Measurements from ENCODE around the gene GLT8D1. TPM values are rescaled to one million over a fixed set of nuclear protein-coding genes. Genes with fewer than 3 reads are reported as not detected.
"Not testable (repeated sequence)": the region's sequence is repeated elsewhere in the genome, so short reads cannot be mapped to it uniquely, and the experiment has no call there.

The GLT8D1 gene
- 10 to 100 TPM; 23.5 to 35.5 (median 30.4) TPM for polyA plus RNA-seq

- WGBS, 3 donors, result 0% methylated on average over 90 to 94 of the region's 94 CpGs
- H3K27ac ChIP-seq (ENCODE audit: low read depth, low read length), result peak within 1 kb of the TSS; percentile 31
Measured at GRCh38 chr3:52705688-52706686, at the start of gene GLT8D1, which contains the start of gene SPCS1. GLT8D1 (minus strand) TSS chr3:52705791; CDS start chr3:52700460, 5,331 bp downstream. SPCS1 (plus strand) TSS chr3:52706106; CDS start chr3:52706247, 141 bp downstream.

- H3K27ac ChIP-seq (ENCODE audit: low read depth, low read length), result no peak overlapping the region
- WGBS, 3 donors, result 95% methylated on average over 4 of the region's 4 CpGs
Measured at GRCh38 chr3:52754373-52754772, 48.8 kb upstream of the GLT8D1 start.

GRCh38 chr3:52752045-52752660 is 46.6 kb upstream of the GLT8D1 start:
- 87 to 93% (median 93%) methylated on average over 3 of the region's 3 CpGs for WGBS, 3 donors
- H3K27ac ChIP-seq (ENCODE audit: low read depth, low read length), result no peak overlapping the region

GRCh38 chr3:52743721-52744120 is 38.1 kb upstream of the GLT8D1 start:
- 76 to 95% (median 91%) methylated on average over 2 of the region's 2 CpGs for WGBS, 3 donors
- H3K27ac ChIP-seq (ENCODE audit: low read depth, low read length), result no peak overlapping the region

GRCh38 chr3:52743152-52743551 is 37.6 kb upstream of the GLT8D1 start:
- no peak overlapping the region for H3K27ac ChIP-seq (ENCODE audit: low read depth, low read length)
- 47 to 87% (median 82%) methylated on average over 5 of the region's 5 CpGs for WGBS, 3 donors

GRCh38 chr3:52742418-52743041 is 36.9 kb upstream of the GLT8D1 start:
- WGBS, 3 donors, result 82 to 92% (median 89%) methylated on average over 3 of the region's 3 CpGs

GRCh38 chr3:52739730-52740129 is 34.1 kb upstream of the GLT8D1 start:
- 51 to 84% (median 80%) methylated on average over 1 of the region's 1 CpG for WGBS, 3 donors
- no peak overlapping the region for H3K27ac ChIP-seq (ENCODE audit: low read depth, low read length)

More at GRCh38 chr3:52742418-52743041, 36.9 kb upstream of the GLT8D1 start:
- no peak overlapping the region for H3K27ac ChIP-seq (ENCODE audit: low read depth, low read length)

- WGBS, 3 donors, result 87 to 94% (median 87%) methylated on average over 10 of the region's 10 CpGs
- H3K27ac ChIP-seq (ENCODE audit: low read depth, low read length), result no peak overlapping the region
Measured at GRCh38 chr3:52733256-52733891, 27.8 kb upstream of the GLT8D1 start.

- no peak overlapping the region for H3K27ac ChIP-seq (ENCODE audit: low read depth, low read length)
- WGBS, 3 donors, result 81 to 96% (median 84%) methylated on average over 14 of the region's 14 CpGs
Measured at GRCh38 chr3:52731590-52731989, 26.0 kb upstream of the GLT8D1 start.

- H3K27ac ChIP-seq (ENCODE audit: low read depth, low read length), result no peak overlapping the region
Measured at GRCh38 chr3:52730681-52731080, 25.1 kb upstream of the GLT8D1 start.

- 51 to 68% (median 60%) methylated on average over 3 of the region's 3 CpGs for WGBS, 3 donors
- H3K27ac ChIP-seq (ENCODE audit: low read depth, low read length), result not testable (repeated sequence)
Measured at GRCh38 chr3:52728753-52729152, 23.2 kb upstream of the GLT8D1 start.

- 82 to 100% (median 97%) methylated on average over 1 of the region's 1 CpG for WGBS, 3 donors
- H3K27ac ChIP-seq (ENCODE audit: low read depth, low read length), result no peak overlapping the region
Measured at GRCh38 chr3:52724511-52724910, 18.9 kb upstream of the GLT8D1 start.

- WGBS, 3 donors, result 97 to 98% (median 97%) methylated on average over 5 of the region's 5 CpGs
- no peak overlapping the region for H3K27ac ChIP-seq (ENCODE audit: low read depth, low read length)
Measured at GRCh38 chr3:52723935-52724334, 18.3 kb upstream of the GLT8D1 start.

- H3K27ac ChIP-seq (ENCODE audit: low read depth, low read length), result no peak overlapping the region
- WGBS, 3 donors, result 91 to 93% (median 91%) methylated on average over 7 of the region's 7 CpGs
Measured at GRCh38 chr3:52722491-52722890, 16.9 kb upstream of the GLT8D1 start.

GRCh38 chr3:52721730-52722008 is 16.1 kb upstream of the GLT8D1 start:
- H3K27ac ChIP-seq (ENCODE audit: low read depth, low read length), result no peak overlapping the region
- WGBS, 3 donors, result 93 to 96% (median 94%) methylated on average over 1 of the region's 1 CpG

- WGBS, 3 donors, result 58 to 92% (median 68%) methylated on average over 6 of the region's 6 CpGs
- no peak overlapping the region for H3K27ac ChIP-seq (ENCODE audit: low read depth, low read length)
Measured at GRCh38 chr3:52721002-52721729, 15.6 kb upstream of the GLT8D1 start.

- H3K27ac ChIP-seq (ENCODE audit: low read depth, low read length), result no peak overlapping the region
Measured at GRCh38 chr3:52719618-52720017, 14.0 kb upstream of the GLT8D1 start.

GRCh38 chr3:52715714-52716305 is 10.2 kb upstream of the GLT8D1 start:
- H3K27ac ChIP-seq (ENCODE audit: low read depth, low read length), result no peak overlapping the region
- 83 to 95% (median 89%) methylated on average over 11 of the region's 11 CpGs for WGBS, 3 donors
